Testis (tissue), 2 donors: ENCODE data around the gene LYRM9.

Source experiments
- CTCF ChIP-seq, 3 experiments: fragments of 450-650 bp in 2 of 3; fragments of 200-600 bp in 1 of 3; sonication (generic) in 1 of 3; IDR thresholded peaks; one replicate each; pipeline ENCODE4 v1.5.1; 2016 to 2019; ENCODE audit warnings: antibody characterized with exemption in 3 of 3, mild to moderate bottlenecking in 2 of 3, moderate library complexity in 1 of 3
- POLR2A ChIP-seq: fragments of 450-650 bp; IDR thresholded peaks from one replicate; pipeline ENCODE4 v1.6.1; 2017; ENCODE audit warnings: antibody characterized with exemption, mild to moderate bottlenecking, moderate library complexity

DNA sequence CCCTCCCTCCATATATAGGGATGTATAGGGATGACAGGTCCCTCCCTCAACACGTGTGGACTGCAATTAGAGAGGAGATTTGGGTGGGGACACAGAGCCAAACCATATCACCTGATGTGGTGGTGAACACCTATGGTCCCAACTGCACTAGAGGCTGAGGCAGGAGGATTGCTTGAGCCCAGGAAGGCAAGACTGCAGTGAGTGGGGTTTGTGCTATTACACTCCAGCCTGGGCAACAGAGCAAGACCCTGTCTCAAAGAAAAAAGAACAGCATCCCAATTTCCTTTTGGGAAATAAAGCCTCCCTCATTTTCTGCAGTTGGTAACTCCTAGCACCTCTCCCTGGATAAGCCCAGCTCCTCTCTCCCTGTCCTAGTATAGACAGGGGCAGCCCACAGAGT lies 23.8 kb upstream of the LYRM9 start:
- TF ChIP-seq POLR2A, result no peak
- TF ChIP-seq CTCF (IDR thresholded peaks at IDR 0.05), result no peak
